ENCODE data around the gene DDIT4.

- TF ChIP-seq CTCF (IDR thresholded peaks at IDR 0.05; ENCODE audit: poor library complexity, severe bottlenecking), result no peak
- no peak for TF ChIP-seq POLR2AphosphoS5 (IDR thresholded peaks at IDR 0.05)
- TF ChIP-seq REST (IDR thresholded peaks at IDR 0.05; ENCODE audit: borderline replicate concordance), result no peak
Measured at GRCh38 chr10:72253578-72253977, 20.1 kb upstream of the DDIT4 start.

All from neural cell (in vitro differentiated cells).